ENCODE measurements around the gene TMPRSS11D.

DNA sequence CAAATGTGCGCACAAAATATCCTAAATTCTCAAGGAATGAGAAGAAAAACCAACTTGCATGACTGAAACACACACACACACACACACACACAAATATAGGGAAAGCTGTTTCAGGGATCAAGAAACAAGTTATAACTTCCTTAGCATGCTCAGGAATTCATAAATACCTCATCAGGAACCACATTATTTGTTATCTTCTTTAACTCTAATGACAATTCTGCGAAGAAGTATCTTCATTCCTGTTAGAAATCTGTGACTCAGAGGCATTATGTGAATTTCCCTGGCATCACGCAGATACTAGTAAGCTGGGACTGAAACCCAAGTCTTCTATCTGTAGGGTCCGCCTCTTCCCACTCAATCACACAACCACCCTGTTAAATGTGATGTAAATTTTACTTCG, 49.2 kb upstream of the TMPRSS11D start:
- no peak for TF ChIP-seq POLR2A (IDR thresholded peaks at IDR 0.05; ENCODE audit: low read length)
- TF ChIP-seq GATA1 (IDR thresholded peaks at IDR 0.05; ENCODE audit: low read depth, low read length), result no peak
